K562 (cell line): ENCODE measurements around the gene EGFL7. TPM values are rescaled to one million over a fixed set of nuclear protein-coding genes. Genes with fewer than 3 reads are reported as not detected.

ENCODE experiments used
- ATAC-seq: fragments of 200-7000 bp; cut with Tn5 transposase; 3 replicates; pipeline ENCODE4 v1.9.1; 2020; ENCODE audit warnings: moderate library complexity
- BruUV-seq: library from RNA; stranded (reverse); fragments of 400-500 nt; replicated peaks from 2 replicates; lab custom pipeline; 2021; lab: Mats Ljungman, UMichigan
- CTCF ChIA-PET: fragments of 300-600 bp; formaldehyde crosslinking; extraction: SDS; loops from one replicate; lab custom pipeline; 2021; ENCODE audit warnings: low intra/inter-chr PET ratio; lab: Yijun Ruan, JAX
- POLR2A ChIA-PET: fragments of 300-600, 350-650 bp; sonication (Branson Sonifier 250); formaldehyde crosslinking; extraction: SDS; loops from one replicate; lab custom pipeline; 2021; ENCODE audit warnings: antibody characterized with exemption, inconsistent platforms; lab: Yijun Ruan, JAX
- DNase-seq, 4 experiments: peaks; one replicate each; pipeline versions ENCODE4 v3.0.0 to v3.0.0-alpha.2; 2011 to 2018; ENCODE audit warnings: low spot score in 3 of 4, mixed read lengths in 3 of 4; ENCODE audit errors: extremely low read depth in 1 of 4
- FAIRE-seq: peaks from 2 replicates; lab custom pipeline; 2011; peaks lifted over from hg19 to GRCh38; lab: Jason Lieb, UNC
- H2AFZ ChIP-seq: 2 replicates; pipeline ENCODE4 v1.6.0; 2011; ENCODE audit warnings: low read depth, low read length, control low read depth, inconsistent platforms
- H3K27ac ChIP-seq: fragments of 200-600 bp; 3 replicates; pipeline ENCODE4 v1.8.0; 2011; ENCODE audit warnings: low read depth, mild to moderate bottlenecking, control low read depth, inconsistent platforms, low read length, moderate library complexity, mixed read lengths; ENCODE audit errors: extremely low read depth
- H3K27me3 ChIP-seq, 2 experiments: fragments of 300-600 bp in 1 of 2; 2 replicates in 1 of 2; 3 replicates in 1 of 2; pipeline versions ENCODE4 v1.6.0 to v1.8.0; 2011; ENCODE audit warnings: inconsistent platforms in 2 of 2, low read length in 2 of 2, mild to moderate bottlenecking in 1 of 2, mixed read lengths in 1 of 2, moderate library complexity in 1 of 2; ENCODE audit not compliant: control insufficient read depth in 2 of 2, insufficient read depth in 2 of 2
- H3K36me3 ChIP-seq: fragments of 300-600 bp; 3 replicates; pipeline ENCODE4 v1.8.0; 2011; ENCODE audit warnings: mild to moderate bottlenecking, low read length, inconsistent platforms; ENCODE audit not compliant: control insufficient read depth, insufficient read depth
- H3K4me1 ChIP-seq, 2 experiments: fragments of 200-600 bp in 1 of 2; replicated peaks in 1 of 2; 2 replicates in 1 of 2; 3 replicates in 1 of 2; pipeline versions ENCODE4 v1.5.1 to v1.8.0; 2011; ENCODE audit warnings: inconsistent platforms in 2 of 2, low read length in 2 of 2, mild to moderate bottlenecking in 1 of 2, mixed read lengths in 1 of 2, moderate library complexity in 1 of 2; ENCODE audit not compliant: control insufficient read depth in 2 of 2, insufficient read depth in 2 of 2
- H3K4me2 ChIP-seq: 2 replicates; pipeline ENCODE4 v1.6.1; 2011; ENCODE audit warnings: low read length, control low read depth, inconsistent platforms, mixed read lengths; ENCODE audit not compliant: insufficient read depth
- H3K4me3 ChIP-seq: fragments of 200-600 bp; sonication (generic), shearing (Covaris generic); 2 replicates; pipeline ENCODE4 v1.5.1; 2016; ENCODE audit warnings: control low read depth, inconsistent platforms
- H3K79me2 ChIP-seq: fragments of 200-600 bp; 3 replicates; pipeline ENCODE4 v1.8.0; 2011; ENCODE audit warnings: low read length, inconsistent platforms; ENCODE audit not compliant: control insufficient read depth, insufficient read depth
- H3K9ac ChIP-seq, 2 experiments: 2 replicates each; pipeline versions ENCODE4 v1.6.0 to v1.6.1; 2011; ENCODE audit warnings: low read depth in 2 of 2, low read length in 2 of 2, control low read depth in 1 of 2, inconsistent platforms in 1 of 2, mild to moderate bottlenecking in 1 of 2, mixed read lengths in 1 of 2; ENCODE audit not compliant: insufficient read depth in 1 of 2
- H3K9me1 ChIP-seq: one replicate; pipeline ENCODE4 v1.6.0; 2011; ENCODE audit warnings: inconsistent platforms, mild to moderate bottlenecking, low read length, moderate library complexity; ENCODE audit not compliant: control insufficient read depth, insufficient read depth
- H3K9me3 ChIP-seq: replicated peaks from 2 replicates; pipeline ENCODE4 v1.5.1; 2011; ENCODE audit warnings: low read depth, low read length, inconsistent platforms; ENCODE audit not compliant: control insufficient read depth, insufficient read depth
- H4K20me1 ChIP-seq: replicated peaks from 2 replicates; pipeline ENCODE4 v1.6.1; 2011; ENCODE audit warnings: low read length, inconsistent platforms, mixed read lengths; ENCODE audit not compliant: control insufficient read depth, insufficient read depth
- HDGF ChIP-seq: fragments of 450-650 bp; IDR thresholded peaks from 2 replicates; pipeline ENCODE4 v1.6.1; 2016
- HOXB6 ChIP-seq: fragments of 250-450 bp; sonication (Bioruptor Pico); IDR thresholded peaks from 2 replicates; pipeline ENCODE4 v1.5.1; 2022; ENCODE audit warnings: mild to moderate bottlenecking, borderline replicate concordance
- NCOR1 ChIP-seq: fragments of 450-650 bp; IDR thresholded peaks from 2 replicates; pipeline ENCODE4 v1.6.1; 2016; ENCODE audit warnings: mild to moderate bottlenecking, moderate library complexity
- POLR2AphosphoS5 ChIP-seq: IDR thresholded peaks from 2 replicates; pipeline ENCODE4 v1.6.1; 2011; ENCODE audit warnings: mild to moderate bottlenecking, low read depth, low read length, moderate library complexity; ENCODE audit not compliant: control insufficient read depth, insufficient read depth
- ZBTB1 ChIP-seq: sonication (generic); formaldehyde crosslinking; IDR thresholded peaks from 2 replicates; pipeline ENCODE4 v1.8.1; 2023; ENCODE audit warnings: missing genetic modification reagents, low read depth, mild to moderate bottlenecking, borderline replicate concordance
- ZNF23 ChIP-seq: fragments of 250-450 bp; sonication (Bioruptor Pico); IDR thresholded peaks from 2 replicates; pipeline ENCODE4 v1.4.0; 2020; ENCODE audit warnings: mild to moderate bottlenecking
- ZNF77 ChIP-seq: fragments of 250-450 bp; sonication (Bioruptor Pico); IDR thresholded peaks from 2 replicates; pipeline ENCODE4 v1.5.0; 2020
- WGBS: fragments of 100-300 bp; shearing (Covaris generic); methylation state at CpG from one replicate; pipeline ENCODE4 v1.1.6; 2016; ENCODE audit warnings: low coverage, mixed read lengths; ENCODE audit not compliant: insufficient coverage; ENCODE audit errors: missing lambda C conversion rate; 5-methylcytosine and 5-hydroxymethylcytosine counted together
- in situ Hi-C: fragments of 300-500 bp; cut with MboI; formaldehyde crosslinking; loops from 4 replicates; pipeline ENCODE4 v1.15.0; 2018; ENCODE audit warnings: inconsistent platforms, mixed read lengths
- intact Hi-C: fragments of 100-400 bp; cut with micrococcal nuclease; formaldehyde crosslinking; loops from 2 replicates; pipeline ENCODE4 v1.14.2; 2022
- polyA plus RNA-seq, 8 experiments: library from polyadenylated mRNA; depleted of rRNA in 4 of 8; stranded (reverse) in 5 of 8; unstranded in 3 of 8; fragments of >200 nt; fragmentation: Nextera tagmentation in 2 of 8; fragmentation: Illumina TruSeq in 1 of 8; extraction: Ambion mirVana in 2 of 8; extraction: Trizol in 1 of 8; gene quantifications; 2 replicates each; pipeline versions ENCODE4 v1.2.1 to v1.2.3, GENCODE V29; 2011 to 2014; ENCODE audit warnings: inconsistent platforms in 1 of 8, missing spikeins in 1 of 8
- total RNA-seq, 7 experiments: library from RNA; depleted of rRNA in 6 of 7; stranded (reverse); fragments of >200 nt in 6 of 7; fragmentation: Illumina TruSeq in 2 of 7; extraction: Trizol in 2 of 7; gene quantifications; 2 replicates each; pipeline versions ENCODE4 v1.2.1 to v1.2.3, GENCODE V29; 2011 to 2021; ENCODE audit warnings: low replicate concordance in 1 of 7
- TF ChIP-seq, protein P1 (sequence below): sonication (generic); formaldehyde crosslinking; IDR thresholded peaks from 2 replicates; pipeline ENCODE4 v1.8.1; 2023; ENCODE audit warnings: missing genetic modification reagents, mild to moderate bottlenecking, borderline replicate concordance
- TF ChIP-seq, protein P2 (sequence below): fragments of 250-450 bp; sonication (Bioruptor Pico); IDR thresholded peaks from 2 replicates; pipeline ENCODE4 v1.5.0; 2020; ENCODE audit warnings: mild to moderate bottlenecking, borderline replicate concordance
- TF ChIP-seq, protein P3 (sequence below): sonication (generic); formaldehyde crosslinking; IDR thresholded peaks from 2 replicates; pipeline ENCODE4 v1.8.1; 2023; ENCODE audit warnings: mild to moderate bottlenecking, missing genetic modification reagents

Gene EGFL7
- total and polyA plus RNA-seq, 9 of the 15 experiments (the other 6 are each of a cell fraction or from before 2014, with no cell fraction given), result 1.5 to 286 (median 55.5) TPM

DNA sequence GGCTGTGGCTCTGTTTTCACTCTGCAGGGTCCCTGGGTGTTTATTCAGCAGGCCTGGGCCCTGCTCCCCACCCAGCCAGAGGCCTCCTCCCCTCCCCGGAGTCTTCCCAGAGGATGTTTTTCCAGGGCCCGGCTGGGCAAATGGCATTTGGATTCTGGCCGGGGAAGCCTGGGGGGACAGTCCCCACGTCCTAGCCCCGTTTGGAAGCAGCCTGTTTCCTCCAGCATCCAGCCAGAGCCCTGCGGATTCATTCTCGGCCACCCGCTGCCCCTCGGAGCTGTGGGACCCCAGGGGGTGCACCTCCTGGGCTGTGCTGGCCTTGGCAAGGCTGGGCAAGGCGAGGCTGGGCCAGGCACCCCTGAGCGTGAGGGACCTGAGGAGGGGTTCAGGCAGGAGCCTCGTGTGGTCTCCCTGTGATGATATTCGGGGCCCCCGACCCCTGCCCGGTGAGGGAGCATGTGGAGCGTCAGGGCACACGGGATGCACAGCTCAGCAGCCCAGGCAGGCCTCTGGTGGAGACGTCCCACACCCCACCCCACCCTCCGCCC lies 48.8 kb upstream of the EGFL7 start (continued):
- TF ChIP-seq, protein P1, sequence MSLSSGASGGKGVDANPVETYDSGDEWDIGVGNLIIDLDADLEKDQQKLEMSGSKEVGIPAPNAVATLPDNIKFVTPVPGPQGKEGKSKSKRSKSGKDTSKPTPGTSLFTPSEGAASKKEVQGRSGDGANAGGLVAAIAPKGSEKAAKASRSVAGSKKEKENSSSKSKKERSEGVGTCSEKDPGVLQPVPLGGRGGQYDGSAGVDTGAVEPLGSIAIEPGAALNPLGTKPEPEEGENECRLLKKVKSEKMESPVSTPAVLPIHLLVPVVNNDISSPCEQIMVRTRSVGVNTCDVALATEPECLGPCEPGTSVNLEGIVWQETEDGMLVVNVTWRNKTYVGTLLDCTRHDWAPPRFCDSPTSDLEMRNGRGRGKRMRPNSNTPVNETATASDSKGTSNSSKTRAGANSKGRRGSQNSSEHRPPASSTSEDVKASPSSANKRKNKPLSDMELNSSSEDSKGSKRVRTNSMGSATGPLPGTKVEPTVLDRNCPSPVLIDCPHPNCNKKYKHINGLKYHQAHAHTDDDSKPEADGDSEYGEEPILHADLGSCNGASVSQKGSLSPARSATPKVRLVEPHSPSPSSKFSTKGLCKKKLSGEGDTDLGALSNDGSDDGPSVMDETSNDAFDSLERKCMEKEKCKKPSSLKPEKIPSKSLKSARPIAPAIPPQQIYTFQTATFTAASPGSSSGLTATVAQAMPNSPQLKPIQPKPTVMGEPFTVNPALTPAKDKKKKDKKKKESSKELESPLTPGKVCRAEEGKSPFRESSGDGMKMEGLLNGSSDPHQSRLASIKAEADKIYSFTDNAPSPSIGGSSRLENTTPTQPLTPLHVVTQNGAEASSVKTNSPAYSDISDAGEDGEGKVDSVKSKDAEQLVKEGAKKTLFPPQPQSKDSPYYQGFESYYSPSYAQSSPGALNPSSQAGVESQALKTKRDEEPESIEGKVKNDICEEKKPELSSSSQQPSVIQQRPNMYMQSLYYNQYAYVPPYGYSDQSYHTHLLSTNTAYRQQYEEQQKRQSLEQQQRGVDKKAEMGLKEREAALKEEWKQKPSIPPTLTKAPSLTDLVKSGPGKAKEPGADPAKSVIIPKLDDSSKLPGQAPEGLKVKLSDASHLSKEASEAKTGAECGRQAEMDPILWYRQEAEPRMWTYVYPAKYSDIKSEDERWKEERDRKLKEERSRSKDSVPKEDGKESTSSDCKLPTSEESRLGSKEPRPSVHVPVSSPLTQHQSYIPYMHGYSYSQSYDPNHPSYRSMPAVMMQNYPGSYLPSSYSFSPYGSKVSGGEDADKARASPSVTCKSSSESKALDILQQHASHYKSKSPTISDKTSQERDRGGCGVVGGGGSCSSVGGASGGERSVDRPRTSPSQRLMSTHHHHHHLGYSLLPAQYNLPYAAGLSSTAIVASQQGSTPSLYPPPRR, result no peak

DNA sequence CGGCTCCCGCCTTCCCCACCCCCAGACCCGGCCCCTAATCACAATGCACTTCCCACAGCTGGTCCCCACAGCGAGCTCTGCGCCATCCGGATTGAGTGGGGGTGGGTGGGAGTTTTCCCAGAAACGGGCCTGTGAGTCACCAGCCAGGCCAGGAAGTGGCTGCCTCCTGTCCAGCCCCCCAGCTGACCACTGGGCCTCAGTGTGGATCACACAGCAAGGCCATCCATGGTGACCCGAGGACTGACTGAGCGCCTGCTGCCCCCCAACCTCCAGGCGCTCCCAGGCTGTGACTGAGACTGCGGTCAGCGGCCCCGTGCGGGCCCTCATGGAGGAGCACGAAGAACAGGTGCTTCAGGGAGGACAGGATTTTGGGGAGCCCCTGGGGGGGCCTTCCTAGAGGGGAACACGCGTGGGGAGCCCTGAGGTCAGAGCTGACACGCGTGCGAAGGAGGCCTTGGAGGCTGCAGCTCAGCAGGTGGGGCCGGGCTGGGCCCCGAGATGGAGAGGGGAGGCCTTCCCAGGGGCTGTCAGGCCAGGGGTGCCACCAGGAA lies 48.3 kb upstream of the EGFL7 start:
- 33% methylated on average over 21 of the region's 22 CpGs for WGBS
- intact Hi-C loops, result no loop called here
- DNase-seq (peak; percentile 87 to 91 (median 88)), FAIRE-seq (peak; percentile 93), ATAC-seq (peak; percentile 68)
- Histone ChIP-seq H3K9ac (peak overlapping the region; percentile 56 to 87; a peak in 3 of 4 replicates), H3K9me3 (no peaks in the 10 kb centered on the region), H3K4me1 (peaks cover 23 to 71% of the 10 kb centered on the region in 2 experiments; a peak in 4 of 5 replicates), H3K79me2 (no peaks in the 10 kb centered on the region), H2AFZ (peak overlapping the region; percentile 22), H3K9me1 (no peaks in the 10 kb centered on the region), H3K4me3 (peak overlapping the region; percentile 20; the same call in 1 of the 2 replicates), H3K27ac (peak overlapping the region; percentile 35; the same call in 2 of the 3 replicates), H3K36me3 (no peaks in the 10 kb centered on the region), H3K27me3 (no peaks in the 10 kb centered on the region), H4K20me1 (no peaks in the 10 kb centered on the region), H3K4me2 (peak overlapping the region; percentile 33)
- ChIA-PET POLR2A (interaction anchor here (0.5 to 0.8 kb wide), 4 partner anchors 11 to 147 kb away, joined by 3 to 5 read pairs (median 4); no protein-coding TSS in a partner anchor), CTCF (interaction anchor here (2.0 kb wide), 1 partner anchor 125 kb away, joined by 6 read pairs; no protein-coding TSS in a partner anchor)
- BruUV-seq, result no TSS peak
- in situ Hi-C loops, result no loop called here
- TF ChIP-seq, protein P2, sequence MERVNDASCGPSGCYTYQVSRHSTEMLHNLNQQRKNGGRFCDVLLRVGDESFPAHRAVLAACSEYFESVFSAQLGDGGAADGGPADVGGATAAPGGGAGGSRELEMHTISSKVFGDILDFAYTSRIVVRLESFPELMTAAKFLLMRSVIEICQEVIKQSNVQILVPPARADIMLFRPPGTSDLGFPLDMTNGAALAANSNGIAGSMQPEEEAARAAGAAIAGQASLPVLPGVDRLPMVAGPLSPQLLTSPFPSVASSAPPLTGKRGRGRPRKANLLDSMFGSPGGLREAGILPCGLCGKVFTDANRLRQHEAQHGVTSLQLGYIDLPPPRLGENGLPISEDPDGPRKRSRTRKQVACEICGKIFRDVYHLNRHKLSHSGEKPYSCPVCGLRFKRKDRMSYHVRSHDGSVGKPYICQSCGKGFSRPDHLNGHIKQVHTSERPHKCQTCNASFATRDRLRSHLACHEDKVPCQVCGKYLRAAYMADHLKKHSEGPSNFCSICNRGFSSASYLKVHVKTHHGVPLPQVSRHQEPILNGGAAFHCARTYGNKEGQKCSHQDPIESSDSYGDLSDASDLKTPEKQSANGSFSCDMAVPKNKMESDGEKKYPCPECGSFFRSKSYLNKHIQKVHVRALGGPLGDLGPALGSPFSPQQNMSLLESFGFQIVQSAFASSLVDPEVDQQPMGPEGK, result no peak
- TF ChIP-seq NCOR1, result no peak; the same call in 1 of the 2 replicates
- no peak for TF ChIP-seq ZNF23
- TF ChIP-seq POLR2AphosphoS5, result no peak
- no peak for TF ChIP-seq ZNF77 (CRISPR knock-in tag)
- TF ChIP-seq, protein P3, sequence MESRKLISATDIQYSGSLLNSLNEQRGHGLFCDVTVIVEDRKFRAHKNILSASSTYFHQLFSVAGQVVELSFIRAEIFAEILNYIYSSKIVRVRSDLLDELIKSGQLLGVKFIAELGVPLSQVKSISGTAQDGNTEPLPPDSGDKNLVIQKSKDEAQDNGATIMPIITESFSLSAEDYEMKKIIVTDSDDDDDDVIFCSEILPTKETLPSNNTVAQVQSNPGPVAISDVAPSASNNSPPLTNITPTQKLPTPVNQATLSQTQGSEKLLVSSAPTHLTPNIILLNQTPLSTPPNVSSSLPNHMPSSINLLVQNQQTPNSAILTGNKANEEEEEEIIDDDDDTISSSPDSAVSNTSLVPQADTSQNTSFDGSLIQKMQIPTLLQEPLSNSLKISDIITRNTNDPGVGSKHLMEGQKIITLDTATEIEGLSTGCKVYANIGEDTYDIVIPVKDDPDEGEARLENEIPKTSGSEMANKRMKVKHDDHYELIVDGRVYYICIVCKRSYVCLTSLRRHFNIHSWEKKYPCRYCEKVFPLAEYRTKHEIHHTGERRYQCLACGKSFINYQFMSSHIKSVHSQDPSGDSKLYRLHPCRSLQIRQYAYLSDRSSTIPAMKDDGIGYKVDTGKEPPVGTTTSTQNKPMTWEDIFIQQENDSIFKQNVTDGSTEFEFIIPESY (CRISPR knock-in tag), result peak; percentile 43; the same call in 1 of the 2 replicates
- no peak for TF ChIP-seq HDGF
- no peak for TF ChIP-seq ZBTB1 (CRISPR knock-in tag)
- no peak for TF ChIP-seq HOXB6 (CRISPR knock-in tag)
